Liver (tissue), 9 donors: ENCODE data around the gene CNPY4. TPM values are rescaled to one million over a fixed set of nuclear protein-coding genes. Genes with fewer than 3 reads are reported as not detected.

Experiments
- DNase-seq: peaks from one replicate; pipeline ENCODE4 v3.0.0-alpha.2; 2017; ENCODE audit warnings: low spot score
- H3K27ac ChIP-seq, 2 donors: one replicate each; pipeline ENCODE4 v1.7.0; 2013; ENCODE audit warnings: inconsistent platforms in 2 of 2, low read length in 2 of 2, control low read depth in 1 of 2, low read depth in 1 of 2, mild to moderate bottlenecking in 1 of 2
- H3K27me3 ChIP-seq, 4 donors: one replicate each; pipeline versions ENCODE4 v1.6.1 to v1.7.0; 2013; ENCODE audit warnings: low read length in 3 of 4, inconsistent platforms in 1 of 4, mild to moderate bottlenecking in 1 of 4, moderate library complexity in 1 of 4; ENCODE audit not compliant: control insufficient read depth in 4 of 4, insufficient read depth in 4 of 4
- H3K36me3 ChIP-seq, 4 donors: one replicate each; pipeline versions ENCODE4 v1.6.1 to v1.7.0; 2013; ENCODE audit warnings: low read length in 3 of 4, mild to moderate bottlenecking in 3 of 4, low read depth in 1 of 4, moderate library complexity in 1 of 4; ENCODE audit not compliant: control insufficient read depth in 4 of 4, insufficient read depth in 3 of 4
- H3K4me1 ChIP-seq, 4 donors: one replicate each; pipeline versions ENCODE4 v1.6.1 to v1.7.0; 2013; ENCODE audit warnings: low read length in 3 of 4, mild to moderate bottlenecking in 3 of 4, moderate library complexity in 1 of 4; ENCODE audit not compliant: control insufficient read depth in 4 of 4, insufficient read depth in 4 of 4
- H3K4me3 ChIP-seq, 3 donors: one replicate each; pipeline versions ENCODE4 v1.6.1 to v1.7.0; 2013; ENCODE audit warnings: low read length in 3 of 3, control low read depth in 1 of 3, low read depth in 1 of 3, mild to moderate bottlenecking in 1 of 3
- H3K9ac ChIP-seq, 2 donors: one replicate each; pipeline ENCODE4 v1.7.0; 2013; ENCODE audit warnings: low read length in 2 of 2, mild to moderate bottlenecking in 2 of 2, moderate library complexity in 2 of 2, control low read depth in 1 of 2, low read depth in 1 of 2
- H3K9me3 ChIP-seq, 4 donors: one replicate each; pipeline versions ENCODE4 v1.6.1 to v1.7.0; 2013; ENCODE audit warnings: low read length in 3 of 4; ENCODE audit not compliant: control insufficient read depth in 4 of 4
- EGR1 ChIP-seq, 2 donors: IDR thresholded peaks; 2 replicates each; pipeline ENCODE4 v1.6.1; 2016 to 2018; ENCODE audit warnings: antibody characterized with exemption in 2 of 2, low read depth in 2 of 2
- FOXA1 ChIP-seq: IDR thresholded peaks from 2 replicates; pipeline ENCODE4 v1.6.1; 2016; ENCODE audit warnings: antibody characterized with exemption
- FOXA2 ChIP-seq: IDR thresholded peaks from 2 replicates; pipeline ENCODE4 v1.6.1; 2016; ENCODE audit warnings: antibody characterized with exemption
- GABPA ChIP-seq, 2 donors: IDR thresholded peaks in 1 of 2; conservative IDR thresholded peaks in 1 of 2; 2 replicates each; pipeline ENCODE4 v1.6.1; 2016; ENCODE audit warnings: antibody characterized with exemption in 2 of 2, mild to moderate bottlenecking in 1 of 2, moderate library complexity in 1 of 2
- HNF4A ChIP-seq, 2 donors: conservative IDR thresholded peaks; 2 replicates each; pipeline ENCODE4 v1.6.1; 2016; ENCODE audit warnings: antibody characterized with exemption in 2 of 2, mild to moderate bottlenecking in 2 of 2
- HNF4G ChIP-seq: IDR thresholded peaks from 2 replicates; pipeline ENCODE4 v1.6.1; 2016; ENCODE audit warnings: antibody characterized with exemption
- JUND ChIP-seq, 2 donors: IDR thresholded peaks; 2 replicates each; pipeline ENCODE4 v1.6.1; 2016; ENCODE audit warnings: antibody characterized with exemption in 2 of 2
- MAX ChIP-seq: IDR thresholded peaks from 2 replicates; pipeline ENCODE4 v1.6.1; 2016; ENCODE audit warnings: antibody characterized with exemption
- NR2F2 ChIP-seq: IDR thresholded peaks from 2 replicates; pipeline ENCODE4 v1.6.1; 2016; ENCODE audit warnings: antibody characterized with exemption
- REST ChIP-seq: IDR thresholded peaks from 2 replicates; pipeline ENCODE4 v1.6.1; 2016; ENCODE audit warnings: antibody characterized with exemption, mild to moderate bottlenecking
- RXRA ChIP-seq, 2 donors: IDR thresholded peaks; 2 replicates each; pipeline ENCODE4 v1.6.1; 2017 to 2018; ENCODE audit warnings: antibody characterized with exemption in 2 of 2, mild to moderate bottlenecking in 1 of 2
- SP1 ChIP-seq: IDR thresholded peaks from 2 replicates; pipeline ENCODE4 v1.6.1; 2018; ENCODE audit warnings: antibody characterized with exemption, mild to moderate bottlenecking
- TAF1 ChIP-seq: conservative IDR thresholded peaks from 2 replicates; pipeline ENCODE4 v1.6.1; 2016; ENCODE audit warnings: antibody characterized with exemption, mild to moderate bottlenecking
- ZBTB33 ChIP-seq: IDR thresholded peaks from 2 replicates; pipeline ENCODE4 v1.6.1; 2016; ENCODE audit warnings: antibody characterized with exemption
- WGBS: extraction: QIAGEN DNeasy Blood & Tissue Kit; methylation state at CpG from one replicate; pipeline ENCODE4 v1.1.7; 2013; 5-methylcytosine and 5-hydroxymethylcytosine counted together
- polyA plus RNA-seq, 2 donors: library from polyadenylated mRNA; stranded (reverse) in 1 of 2; unstranded in 1 of 2; fragments of 200-250 nt in 1 of 2; fragments of >200 nt in 1 of 2; fragmentation: Nextera tagmentation in 1 of 2; extraction: Ambion mirVana in 1 of 2; gene quantifications; one replicate each; pipeline versions ENCODE4 v1.2.1 to v1.2.3, GENCODE V29; 2013 to 2015
- total RNA-seq, 2 donors: library from RNA; depleted of rRNA; stranded (reverse); fragments of >200 nt; gene quantifications; one replicate each; pipeline ENCODE4 v1.2.3, GENCODE V29; 2014
- donor health status: healthy.
- donor health status: healthy.
- donor health status: healthy.
- donor health status: healthy.
- donor health status: healthy.

Gene CNPY4
- total and polyA plus RNA-seq, 4 donors, result 1.9 to 11.9 (median 3.8) TPM

- no peak overlapping the region for H3K4me3 ChIP-seq
- no peak overlapping the region for H3K27ac ChIP-seq
- H3K9me3 ChIP-seq, result no peaks in the 10 kb centered on the region
- no peaks in the 10 kb centered on the region for H3K27me3 ChIP-seq
- DNase-seq, result no peak
- H3K4me1 ChIP-seq, result peaks cover 0 to 4% (median 2%) of the 10 kb centered on the region in 4 donors
- no peak for TF ChIP-seq MAX
- no peak for TF ChIP-seq ZBTB33
- no peak for TF ChIP-seq RXRA (IDR thresholded peaks at IDR 0.05)
- TF ChIP-seq JUND (IDR thresholded peaks at IDR 0.05), result no peak
- no peak for TF ChIP-seq GABPA (IDR thresholded peaks at IDR 0.05 in 1 of 2, conservative IDR thresholded peaks at IDR 0.05 in 1 of 2)
- no peak for TF ChIP-seq EGR1 (IDR thresholded peaks at IDR 0.05; ENCODE audit: low read depth in 2 of 2)
- TF ChIP-seq REST, result no peak
- TF ChIP-seq NR2F2, result no peak
- TF ChIP-seq HNF4A (conservative IDR thresholded peaks at IDR 0.05), result no peak
- TF ChIP-seq HNF4G, result no peak
- no peak for TF ChIP-seq FOXA2
- no peak for TF ChIP-seq TAF1
- no peak for TF ChIP-seq SP1
- H3K9ac ChIP-seq, result no peak overlapping the region
- peaks cover 3 to 44% (median 26%) of the 10 kb centered on the region in 4 donors for H3K36me3 ChIP-seq
- WGBS, result 87% methylated on average over 17 of the region's 17 CpGs
Observed at GRCh38 chr7:100106633-100107032, 12.8 kb upstream of the CNPY4 start.

GRCh38 chr7:100107125-100107737 lies 12.2 kb upstream of the CNPY4 start:
- DNase-seq, result no peak
- Histone ChIP-seq H3K9me3 (no peaks in the 10 kb centered on the region), H3K27ac (no peak overlapping the region), H3K4me3 (no peak overlapping the region), H3K4me1 (peaks cover 0 to 3% (median 1%) of the 10 kb centered on the region in 4 donors), H3K27me3 (no peaks in the 10 kb centered on the region), H3K36me3 (peaks cover 3 to 49% (median 26%) of the 10 kb centered on the region in 4 donors), H3K9ac (no peak overlapping the region)
- 92% methylated on average over 25 of the region's 25 CpGs for WGBS
- TF ChIP-seq HNF4A (conservative IDR thresholded peaks at IDR 0.05) (no peak), NR2F2 (no peak), MAX (no peak), JUND (IDR thresholded peaks at IDR 0.05) (no peak), ZBTB33 (no peak), GABPA (IDR thresholded peaks at IDR 0.05 in 1 of 2, conservative IDR thresholded peaks at IDR 0.05 in 1 of 2) (no peak), REST (no peak), FOXA1 (no peak), RXRA (IDR thresholded peaks at IDR 0.05) (no peak), EGR1 (IDR thresholded peaks at IDR 0.05; ENCODE audit: low read depth in 2 of 2) (no peak)
